GM13976 (cell line): ENCODE results near the gene PDIA5.

Experiments used
- DNase-seq: peaks from one replicate; pipeline ENCODE4 v3.0.0; 2012; ENCODE audit warnings: low spot score
- CTCF ChIP-seq: IDR thresholded peaks from 2 replicates; pipeline ENCODE4 v1.5.1; 2012; ENCODE audit warnings: borderline replicate concordance, mild to moderate bottlenecking; ENCODE audit not compliant: insufficient read depth; ENCODE audit errors: extremely low read depth, missing control alignments, control extremely low read depth
- in situ Hi-C: fragments of 300-500 bp; cut with MboI; formaldehyde crosslinking; loops from one replicate; pipeline ENCODE4 v1.12.0; 2022; ENCODE audit warnings: low sequenced_read_pairs, mixed read lengths, inconsistent platforms; ENCODE audit not compliant: unreplicated experiment

The PDIA5 gene

GRCh38 chr3:123024056-123024455 is 42.8 kb upstream of the PDIA5 start:
- no peak for TF ChIP-seq CTCF

GRCh38 chr3:123025642-123026521 is 40.9 kb upstream of the PDIA5 start:
- in situ Hi-C loops, result no loop called here
- DNase-seq, result peak; percentile 28
- no peak for TF ChIP-seq CTCF

More at GRCh38 chr3:123024056-123024455, 42.8 kb upstream of the PDIA5 start:
- DNase-seq, result no peak
- in situ Hi-C loops, result no loop called here

GRCh38 chr3:123026565-123027291 is 40.1 kb upstream of the PDIA5 start:
- in situ Hi-C loops, result no loop called here
- DNase-seq, result peak; percentile 61
- no peak for TF ChIP-seq CTCF

- peak; percentile 59 for TF ChIP-seq CTCF
- in situ Hi-C loops, result no loop called here
- DNase-seq, result peak; percentile 77
These were observed 39.3 kb upstream of the PDIA5 start, which contains the start of gene SEMA5B for GRCh38 chr3:123027292-123028232. Gene SEMA5B, minus strand, starts transcription at chr3:123027763. Its CDS starts 66,500 bp downstream, at chr3:122961263.

GRCh38 chr3:123028233-123028828 is 38.5 kb upstream of the PDIA5 start:
- in situ Hi-C loops, result no loop called here
- DNase-seq, result peak; percentile 70
- peak; percentile 34 for TF ChIP-seq CTCF

- no peak for DNase-seq
- no peak for TF ChIP-seq CTCF
- in situ Hi-C loops, result no loop called here
These were observed 35.8 kb upstream of the PDIA5 start for GRCh38 chr3:123031051-123031450.
